ENCODE results near the gene VPS9D1.
A peak's percentile ranks its signal among the peaks of the same experiment; 100 is the strongest.

Gene VPS9D1

DNA sequence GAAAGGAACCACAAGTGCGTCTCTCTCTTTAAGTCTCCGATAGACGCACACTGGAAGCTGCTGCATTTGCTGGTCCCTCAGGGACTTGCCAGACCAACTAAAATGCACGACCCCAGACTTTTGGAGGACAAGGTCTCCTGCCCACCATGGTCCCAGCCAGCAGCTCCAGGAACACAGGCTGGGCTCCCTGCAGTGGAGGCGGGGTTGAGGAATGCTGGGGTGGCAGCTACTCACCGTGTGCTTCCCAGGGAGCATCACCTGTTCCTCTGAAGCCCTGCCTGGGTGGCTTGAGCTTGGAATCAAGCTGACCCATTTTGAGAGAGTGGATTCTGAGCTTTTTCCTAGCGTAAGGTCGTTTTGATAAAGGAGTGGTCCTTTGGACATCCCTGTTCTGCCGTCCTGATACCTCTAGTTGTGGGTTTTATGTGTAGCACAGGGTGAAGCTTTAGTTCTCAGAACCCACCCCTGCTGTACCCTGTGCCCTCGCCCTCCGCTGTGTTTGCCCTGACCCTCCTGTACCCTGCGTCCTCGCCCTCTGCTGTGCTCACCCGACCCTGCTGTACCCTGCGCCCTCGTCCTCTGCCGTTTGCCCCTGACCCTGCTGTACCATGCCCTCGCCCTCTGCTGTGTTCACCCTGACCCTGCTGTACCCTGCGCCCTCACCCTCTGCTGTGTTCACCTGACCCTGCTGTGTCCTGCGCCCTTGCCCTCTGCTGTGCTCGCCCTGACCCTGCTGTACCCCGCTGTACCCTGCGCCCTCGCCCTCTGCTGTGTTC is 11.6 kb upstream of the VPS9D1 start:
- no peak for DNase-seq

DNA sequence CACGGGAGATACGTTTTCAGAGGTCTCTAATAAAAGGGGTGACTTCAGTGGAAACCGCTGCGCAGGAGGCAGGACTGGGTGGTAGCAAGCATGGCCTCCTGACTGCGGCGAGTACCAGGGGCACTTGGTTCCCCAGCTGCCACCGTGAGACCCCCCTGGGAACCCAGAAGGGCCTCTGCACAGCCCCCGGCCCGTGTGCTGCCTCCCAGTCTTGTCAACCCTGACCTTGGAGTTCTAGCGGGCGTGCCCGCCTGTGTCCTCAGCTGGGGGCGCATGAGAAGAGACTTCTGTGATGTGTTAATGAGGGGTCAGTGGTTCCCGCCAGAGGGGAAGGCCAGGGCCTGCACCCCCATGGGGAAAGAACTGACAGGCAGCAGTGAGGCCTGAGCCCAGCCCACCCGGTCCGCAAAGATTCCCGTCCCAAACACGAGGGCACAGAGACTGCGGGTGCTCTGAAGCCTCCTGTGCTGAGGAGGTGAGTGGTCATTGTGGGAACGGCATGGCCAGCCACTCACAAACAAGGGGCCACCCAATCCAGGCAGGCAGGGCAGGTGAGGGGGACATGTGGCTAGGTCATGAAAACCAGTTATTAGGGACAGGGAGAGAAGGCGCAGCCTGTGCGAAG is 10.0 kb upstream of the VPS9D1 start:
- no peak for DNase-seq

- DNase-seq, result no peak
Observed at GRCh38 chr16:89729863-89730593, 9.3 kb upstream of the VPS9D1 start.

DNA sequence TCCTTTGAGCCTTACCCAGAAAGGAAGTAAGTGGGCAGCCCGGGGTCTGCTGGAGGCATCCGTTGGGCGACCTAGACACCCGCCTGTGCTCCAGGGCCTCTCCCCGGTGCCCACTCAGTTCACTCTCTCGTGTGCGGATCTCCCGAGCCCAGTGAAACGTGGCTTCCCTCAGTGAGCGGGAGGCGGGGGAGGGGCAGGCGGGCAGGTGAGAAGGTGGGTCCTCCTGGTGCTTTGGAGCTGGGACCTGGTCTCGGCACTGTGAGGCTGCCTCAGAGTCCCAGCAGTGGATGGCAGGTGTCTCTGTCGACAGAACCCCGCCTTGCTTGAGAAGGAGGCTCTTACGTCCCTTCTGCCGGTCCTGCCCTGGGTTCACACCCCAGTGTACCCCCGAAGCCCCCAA is 8.6 kb upstream of the VPS9D1 start:
- no peak for DNase-seq

GRCh38 chr16:89727406-89728120 is 6.9 kb upstream of the VPS9D1 start:
- DNase-seq, result no peak

DNA sequence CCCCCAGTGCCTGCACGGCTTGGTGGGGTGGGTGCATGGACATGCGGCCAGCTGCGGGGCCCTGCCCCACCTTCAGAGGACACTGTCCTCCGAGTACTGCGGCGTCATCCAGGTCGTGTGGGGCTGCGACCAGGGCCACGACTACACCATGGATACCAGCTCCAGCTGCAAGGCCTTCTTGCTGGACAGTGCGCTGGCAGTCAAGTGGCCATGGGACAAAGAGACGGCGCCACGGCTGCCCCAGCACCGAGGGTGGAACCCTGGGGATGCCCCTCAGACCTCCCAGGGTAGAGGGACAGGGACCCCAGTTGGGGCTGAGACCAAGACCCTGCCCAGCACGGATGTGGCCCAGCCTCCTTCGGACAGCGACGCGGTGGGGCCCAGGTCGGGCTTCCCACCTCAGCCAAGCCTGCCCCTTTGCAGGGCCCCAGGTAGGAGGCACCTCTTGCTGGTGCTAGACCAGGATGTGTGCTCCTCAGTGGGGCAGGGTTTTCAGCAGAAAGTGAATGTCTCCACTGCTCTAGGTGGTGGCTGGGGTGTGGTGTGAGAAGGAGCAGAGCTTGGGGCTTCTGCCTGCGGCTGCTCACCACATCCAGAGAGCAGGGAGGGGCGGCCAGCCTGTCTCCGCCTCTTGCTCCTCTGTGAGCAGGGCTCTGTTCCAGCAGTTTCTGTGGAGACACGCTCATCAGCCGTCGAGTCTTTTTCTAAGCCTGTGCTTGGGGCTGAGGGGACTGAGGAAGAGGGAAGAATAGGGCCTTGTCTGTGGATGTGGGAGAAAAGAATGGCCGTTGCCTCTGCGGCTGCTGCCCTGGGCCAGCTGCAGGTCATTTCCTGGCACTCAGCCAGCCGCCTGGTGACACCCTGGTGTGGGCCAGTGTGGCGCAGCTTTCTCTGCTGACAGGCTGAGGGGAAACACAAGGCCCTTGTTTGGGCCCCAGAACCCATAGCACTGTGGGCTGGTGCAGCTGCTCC is 2.9 kb upstream of the VPS9D1 start:
- DNase-seq, result peak; percentile 85

DNA sequence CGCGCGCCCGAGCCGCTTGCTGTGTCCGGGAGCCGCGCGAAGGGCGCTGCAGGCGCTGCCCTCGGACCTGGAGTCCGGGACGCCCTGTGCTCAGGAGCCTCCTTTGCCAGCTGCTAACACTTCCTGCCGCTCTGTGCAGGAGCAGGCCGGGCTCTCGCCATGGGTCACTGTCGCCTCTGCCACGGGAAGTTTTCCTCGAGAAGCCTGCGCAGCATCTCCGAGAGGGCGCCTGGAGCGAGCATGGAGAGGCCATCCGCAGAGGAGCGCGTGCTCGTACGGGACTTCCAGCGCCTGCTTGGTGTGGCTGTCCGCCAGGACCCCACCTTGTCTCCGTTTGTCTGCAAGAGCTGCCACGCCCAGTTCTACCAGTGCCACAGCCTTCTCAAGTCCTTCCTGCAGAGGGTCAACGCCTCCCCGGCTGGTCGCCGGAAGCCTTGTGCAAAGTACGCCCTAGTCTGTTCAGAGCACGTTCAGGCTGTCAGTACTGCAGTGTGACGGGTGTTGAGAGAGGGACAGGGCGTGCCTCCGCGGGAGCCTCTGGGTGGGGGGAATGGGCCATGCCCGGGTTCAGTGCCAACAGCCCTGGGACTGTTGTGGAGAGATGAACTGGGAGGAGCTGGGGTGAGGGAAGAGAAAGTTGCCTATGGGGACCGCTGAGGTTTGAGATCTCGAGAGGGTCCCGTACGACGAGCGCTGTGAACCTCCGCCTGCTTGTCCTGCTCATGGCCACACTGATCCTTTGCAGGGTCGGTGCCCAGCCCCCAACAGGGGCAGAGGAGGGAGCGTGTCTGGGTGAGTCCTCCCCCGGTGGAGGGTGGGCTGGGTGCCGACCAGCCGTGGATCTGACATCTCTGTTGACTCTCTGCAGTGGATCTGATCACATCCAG is 1.9 kb upstream of the VPS9D1 start:
- DNase-seq, result peak; percentile 90

GRCh38 chr16:89721546-89722391 is 1.1 kb upstream of the VPS9D1 start:
- peak; percentile 91 for DNase-seq

DNA sequence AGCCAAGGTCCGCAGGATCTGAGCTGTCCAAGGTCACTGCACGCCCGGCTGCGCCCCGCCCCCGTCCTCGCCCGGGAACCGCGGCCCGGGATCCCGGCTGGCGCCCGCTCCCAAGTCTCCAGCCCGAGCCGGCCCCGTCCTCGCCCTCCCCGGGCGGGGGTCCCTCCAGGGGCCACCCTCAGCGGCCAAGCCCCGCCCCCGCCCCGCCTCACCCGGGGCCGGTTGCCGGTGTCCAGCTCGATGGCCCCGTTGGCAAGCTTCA is 216 bp downstream of the VPS9D1 start:
- DNase-seq, result no peak

DNA sequence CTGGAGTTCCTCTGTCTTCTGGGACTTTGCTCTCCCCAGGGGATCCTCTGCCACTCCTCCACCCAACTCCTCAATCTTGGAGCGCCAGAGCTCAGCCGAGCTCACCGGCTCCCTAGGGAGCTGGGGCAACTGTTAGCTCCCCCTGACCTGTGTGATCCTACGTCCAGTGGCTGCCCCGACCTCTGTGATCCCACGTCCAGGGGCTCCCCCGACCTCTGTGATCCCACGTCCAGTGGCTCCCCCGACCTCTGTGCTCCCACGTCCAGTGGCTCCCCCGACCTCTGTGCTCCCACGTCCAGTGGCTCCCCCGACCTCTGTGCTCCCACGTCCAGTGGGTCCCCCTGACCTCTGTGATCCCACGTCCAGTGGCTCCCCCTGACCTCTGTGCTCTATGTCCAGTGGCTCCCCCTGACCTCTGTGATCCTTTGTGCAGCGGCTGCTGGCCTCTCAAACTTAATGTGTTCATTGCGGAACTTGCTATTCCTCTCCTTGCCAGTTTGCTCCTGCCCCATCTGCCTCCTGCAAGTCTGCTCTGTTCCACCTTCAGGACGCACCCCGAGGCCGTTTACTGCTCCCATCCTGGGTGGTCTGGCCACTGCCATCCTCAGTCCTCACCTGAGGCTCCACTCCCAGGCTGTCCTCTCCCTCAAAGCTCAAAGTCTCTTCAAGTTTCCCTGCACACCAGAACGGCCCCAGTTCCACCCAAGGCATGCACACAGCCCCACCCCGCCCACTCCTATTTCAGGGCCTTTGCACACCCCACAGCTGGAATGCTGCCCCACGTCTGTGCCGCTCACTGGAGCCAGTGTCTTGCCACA is 2.8 kb downstream of the VPS9D1 start:
- no peak for DNase-seq

GRCh38 chr16:89716916-89717687 is 3.6 kb downstream of the VPS9D1 start:
- DNase-seq, result no peak

- no peak for DNase-seq
Observed at GRCh38 chr16:89716493-89716892, 4.2 kb downstream of the VPS9D1 start.

DNA sequence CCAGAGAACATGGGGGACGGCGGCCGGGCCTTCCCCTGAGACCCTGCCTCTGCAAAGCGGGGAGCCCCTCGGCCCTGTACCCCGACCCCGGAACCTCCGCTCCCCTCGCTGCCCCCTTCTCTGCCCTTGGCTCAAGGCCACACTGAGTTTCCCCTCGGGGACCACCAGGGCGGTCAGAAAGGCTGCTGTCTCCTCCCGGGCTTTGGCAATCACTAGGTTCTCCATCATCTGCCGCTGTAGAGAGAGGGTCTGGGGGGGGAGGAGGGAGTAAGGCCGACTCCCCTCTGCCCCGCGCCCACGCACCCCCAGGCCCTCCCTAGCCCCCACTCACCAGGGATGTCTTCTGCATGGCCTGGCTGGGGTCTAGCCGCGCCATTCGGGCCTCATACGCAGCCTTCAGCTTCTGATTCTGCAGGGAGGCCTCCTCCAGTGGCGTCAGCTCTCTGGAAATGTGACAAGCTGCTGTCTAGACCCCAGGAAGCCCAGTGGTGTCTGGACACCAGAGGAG is 8.4 kb downstream of the VPS9D1 start:
- DNase-seq, result no peak

DNA sequence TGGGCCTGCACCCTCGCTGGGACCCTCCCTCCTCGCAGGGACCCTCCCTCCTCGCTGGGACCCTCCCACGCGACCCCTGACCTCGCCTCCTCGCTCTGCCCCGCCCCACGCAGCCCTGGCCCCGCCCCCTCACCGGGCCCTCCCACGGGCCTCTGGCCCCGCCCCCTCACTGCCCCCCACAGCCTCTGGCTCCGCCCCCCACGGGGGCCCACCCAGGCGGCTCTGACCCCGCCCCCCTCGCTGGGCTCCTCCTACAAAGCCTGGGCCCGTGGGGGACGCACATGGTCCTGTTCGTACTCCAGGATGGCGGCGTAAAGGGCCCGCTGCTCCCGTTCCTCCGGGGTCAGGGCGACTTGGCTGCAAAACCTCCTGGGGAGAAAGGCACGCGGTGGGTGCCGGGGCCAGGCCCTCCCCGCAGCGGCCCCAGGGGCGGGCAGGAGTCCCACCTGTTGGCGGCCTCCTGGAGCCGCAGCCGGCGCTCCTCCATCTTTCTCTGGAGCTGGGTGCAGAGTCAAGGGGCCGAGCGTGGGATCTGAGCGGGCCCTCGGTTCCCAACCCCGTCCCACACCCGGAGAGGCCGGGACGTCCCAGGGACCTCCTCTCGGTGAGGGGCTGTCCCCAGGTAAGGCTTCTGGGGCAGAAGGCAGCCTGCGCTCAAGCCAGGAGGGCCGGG is 9.0 kb downstream of the VPS9D1 start:
- DNase-seq, result peak; percentile 87

DNA sequence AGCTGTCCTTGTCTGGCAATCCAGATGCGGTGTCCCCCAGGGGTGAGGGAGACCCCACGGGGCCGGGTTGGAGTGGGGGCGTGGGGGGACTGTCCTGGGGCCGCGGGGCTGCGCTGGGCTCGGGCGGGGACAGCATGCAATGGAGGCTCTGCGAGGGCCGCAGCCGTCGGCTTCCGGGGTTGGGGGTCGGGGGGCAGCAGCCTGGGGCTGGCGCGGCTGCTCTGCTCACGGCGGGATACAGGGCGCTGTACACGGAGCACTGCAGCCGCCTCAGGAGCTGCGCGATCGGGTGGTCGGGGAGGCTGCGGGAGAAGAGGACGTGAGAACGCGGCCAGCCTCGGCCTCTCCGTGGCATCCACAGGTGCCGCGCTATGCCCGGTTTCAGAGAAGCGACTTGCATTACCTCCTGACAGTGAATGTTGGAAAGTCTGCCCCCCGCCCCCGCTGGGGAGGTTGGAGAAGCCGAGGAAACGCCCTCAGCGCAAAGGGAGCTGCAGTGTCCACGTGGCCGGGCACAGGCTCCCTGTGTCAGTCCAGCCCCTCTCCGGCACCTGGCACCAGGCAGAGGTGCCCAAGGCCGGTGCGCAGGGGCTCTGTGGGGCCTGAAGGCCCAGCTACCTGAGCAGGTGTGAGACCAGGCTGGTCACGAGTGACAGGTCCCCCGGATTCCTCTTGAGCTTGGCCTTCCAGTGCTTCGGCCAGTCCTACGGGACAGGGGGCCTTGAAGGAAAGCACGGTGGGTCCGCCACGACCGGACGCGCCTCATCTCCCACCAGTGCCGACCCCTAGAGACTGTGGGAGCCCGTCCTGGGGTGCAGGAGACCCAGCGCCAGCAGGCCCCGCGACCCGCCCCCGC is 9.8 kb downstream of the VPS9D1 start:
- no peak for DNase-seq

DNA sequence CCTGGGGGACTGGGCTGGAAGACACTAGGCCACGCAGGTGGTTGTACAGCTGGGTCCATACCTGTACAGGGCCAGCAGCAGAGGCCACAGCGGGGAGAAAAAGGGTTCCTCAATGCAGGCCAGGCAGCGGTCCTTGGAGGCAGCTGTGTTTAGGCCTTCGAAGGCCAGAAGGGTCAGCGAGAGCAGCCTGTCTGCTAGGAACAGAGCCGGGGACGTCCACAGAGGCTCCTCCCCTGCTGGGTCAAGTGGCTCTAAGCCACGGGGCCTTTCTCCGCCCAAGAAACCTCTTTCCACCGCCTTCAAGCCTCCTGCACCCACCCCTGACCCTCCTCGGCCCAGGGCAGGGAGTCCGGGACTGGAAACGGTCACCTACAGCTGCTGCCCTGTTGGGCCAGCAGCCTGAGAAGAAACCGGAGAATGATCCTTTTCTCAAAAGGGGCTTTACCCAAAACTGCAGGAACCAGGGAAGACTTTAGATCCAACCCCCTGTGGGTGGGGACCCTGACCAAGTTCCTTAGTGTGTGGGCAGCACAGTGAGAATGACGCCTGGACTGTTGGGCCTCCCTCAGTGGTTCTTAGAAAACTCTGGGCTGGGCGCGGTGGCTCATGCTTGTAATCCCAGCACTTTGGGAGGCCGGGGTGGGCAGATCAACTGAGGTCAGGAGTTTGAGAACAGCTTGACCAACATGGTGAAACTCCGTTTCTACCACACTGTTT is 10.8 kb downstream of the VPS9D1 start:
- DNase-seq, result no peak
